Ascending aorta (tissue), 2 donors: ENCODE data around the gene FKRP. TPM values are rescaled to one million over a fixed set of nuclear protein-coding genes. Genes with fewer than 3 reads are reported as not detected.
"Not testable (repeated sequence)": the region's sequence is repeated elsewhere in the genome, so short reads cannot be mapped to it uniquely, and the experiment has no call there.

Source experiments
- DNase-seq, 2 donors: peaks; one replicate each; pipeline ENCODE4 v3.0.0-alpha.2; 2019; ENCODE audit warnings: low spot score in 2 of 2
- H3K27ac ChIP-seq, 2 donors: fragments of 200-600 bp; sonication (generic); one replicate each; pipeline ENCODE4 v1.5.1; 2016 to 2017; ENCODE audit warnings: mild to moderate bottlenecking in 1 of 2
- H3K27me3 ChIP-seq: fragments of 200-600 bp; sonication (generic); one replicate; pipeline ENCODE4 v1.5.1; 2017
- H3K36me3 ChIP-seq, 2 donors: fragments of 200-600 bp; sonication (generic); one replicate each; pipeline ENCODE4 v1.5.1; 2016
- H3K4me1 ChIP-seq, 2 donors: fragments of 200-600 bp; sonication (generic); one replicate each; pipeline ENCODE4 v1.5.1; 2016 to 2017; ENCODE audit warnings: mild to moderate bottlenecking in 1 of 2
- H3K4me3 ChIP-seq, 2 donors: fragments of 200-600 bp; sonication (generic); one replicate each; pipeline ENCODE4 v1.5.1; 2016 to 2017; ENCODE audit warnings: mild to moderate bottlenecking in 1 of 2
- H3K9me3 ChIP-seq, 2 donors: fragments of 200-600 bp; sonication (generic); one replicate each; pipeline ENCODE4 v1.5.1; 2016
- intact Hi-C: fragments of 100-400 bp; cut with DNase I; formaldehyde crosslinking; loops from one replicate; pipeline ENCODE4 v1.15.1; 2023
- total RNA-seq: library from RNA; depleted of rRNA; stranded (reverse); fragments of >200 nt; gene quantifications from one replicate; pipeline ENCODE4 v1.1.0, GENCODE V29; 2016
- TF ChIP-seq, protein P1 (sequence below), 3 experiments: fragments of 200-600 bp in 2 of 3; fragments of 450-650 bp in 1 of 3; sonication (generic) in 2 of 3; IDR thresholded peaks; one replicate each; pipeline ENCODE4 v1.5.1; 2016 to 2019; ENCODE audit warnings: antibody characterized with exemption in 3 of 3, mild to moderate bottlenecking in 1 of 3, moderate library complexity in 1 of 3

The FKRP gene
- total RNA-seq, 1 donor from 2014 or later, result 11.8 TPM

DNA sequence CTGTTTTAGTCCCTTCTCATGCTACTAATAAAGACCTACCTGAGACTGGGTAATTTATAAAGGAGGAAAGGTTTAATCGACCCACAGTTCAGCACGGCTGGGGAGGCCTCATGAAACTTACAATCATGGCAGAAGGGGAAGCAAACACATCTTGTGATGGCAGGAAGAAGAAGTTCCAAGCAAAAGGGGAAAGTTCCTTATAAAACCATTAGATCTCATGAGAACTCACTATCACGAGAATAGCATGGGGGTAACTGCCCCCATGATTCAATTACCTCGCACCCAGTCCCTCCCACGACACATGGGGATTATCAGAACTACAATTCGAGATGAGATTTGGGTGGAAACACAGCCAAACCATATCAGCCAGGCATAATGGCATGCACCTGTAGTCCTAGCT, 13.3 kb downstream of the FKRP start:
- no peak for DNase-seq
- Histone ChIP-seq H3K27ac (no peak overlapping the region), H3K4me3 (no peak overlapping the region), H3K9me3 (no peaks in the 10 kb centered on the region), H3K36me3 (peaks cover 7 to 9% of the 10 kb centered on the region in 2 donors), H3K27me3 (no peaks in the 10 kb centered on the region), H3K4me1 (no peaks in the 10 kb centered on the region)
- TF ChIP-seq, protein P1, sequence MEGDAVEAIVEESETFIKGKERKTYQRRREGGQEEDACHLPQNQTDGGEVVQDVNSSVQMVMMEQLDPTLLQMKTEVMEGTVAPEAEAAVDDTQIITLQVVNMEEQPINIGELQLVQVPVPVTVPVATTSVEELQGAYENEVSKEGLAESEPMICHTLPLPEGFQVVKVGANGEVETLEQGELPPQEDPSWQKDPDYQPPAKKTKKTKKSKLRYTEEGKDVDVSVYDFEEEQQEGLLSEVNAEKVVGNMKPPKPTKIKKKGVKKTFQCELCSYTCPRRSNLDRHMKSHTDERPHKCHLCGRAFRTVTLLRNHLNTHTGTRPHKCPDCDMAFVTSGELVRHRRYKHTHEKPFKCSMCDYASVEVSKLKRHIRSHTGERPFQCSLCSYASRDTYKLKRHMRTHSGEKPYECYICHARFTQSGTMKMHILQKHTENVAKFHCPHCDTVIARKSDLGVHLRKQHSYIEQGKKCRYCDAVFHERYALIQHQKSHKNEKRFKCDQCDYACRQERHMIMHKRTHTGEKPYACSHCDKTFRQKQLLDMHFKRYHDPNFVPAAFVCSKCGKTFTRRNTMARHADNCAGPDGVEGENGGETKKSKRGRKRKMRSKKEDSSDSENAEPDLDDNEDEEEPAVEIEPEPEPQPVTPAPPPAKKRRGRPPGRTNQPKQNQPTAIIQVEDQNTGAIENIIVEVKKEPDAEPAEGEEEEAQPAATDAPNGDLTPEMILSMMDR (IDR thresholded peaks at IDR 0.05), result no peak
- intact Hi-C loops, result loop anchor here (5.0 kb wide), 1 partner anchor 233 kb away; no protein-coding TSS in a partner anchor

DNA sequence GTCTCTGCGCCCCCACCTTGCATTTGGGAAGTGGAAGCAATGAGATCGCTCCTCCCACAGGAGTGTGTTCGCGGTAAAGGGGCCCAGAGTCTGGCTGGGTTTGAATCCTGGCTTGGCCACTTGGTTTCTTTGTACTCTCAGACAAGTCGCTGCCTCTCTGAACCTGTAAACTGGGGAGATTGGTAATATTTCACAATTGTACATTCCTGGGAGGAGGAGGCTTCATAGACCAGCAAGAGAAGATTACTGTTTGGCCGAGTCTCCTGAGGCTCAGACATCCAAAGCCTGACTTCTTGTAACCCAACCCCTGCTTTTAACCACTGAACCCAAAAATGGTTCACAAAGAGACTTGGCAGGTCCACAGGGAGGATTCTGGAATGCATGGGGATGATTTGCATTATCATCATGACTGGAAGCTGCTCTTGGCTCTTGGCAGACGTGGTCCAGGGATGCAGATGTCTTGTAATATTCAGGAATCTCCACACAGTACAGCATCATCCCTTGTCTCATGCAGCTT, 14.0 kb downstream of the FKRP start:
- TF ChIP-seq, protein P1 (IDR thresholded peaks at IDR 0.05), result no peak
- Histone ChIP-seq H3K9me3 (no peaks in the 10 kb centered on the region), H3K4me1 (no peaks in the 10 kb centered on the region), H3K36me3 (peaks cover 7 to 9% of the 10 kb centered on the region in 2 donors), H3K27ac (no peak overlapping the region), H3K4me3 (no peak overlapping the region), H3K27me3 (no peaks in the 10 kb centered on the region)
- peak in 1 of 2 donors; percentile 73 for DNase-seq
- intact Hi-C loops, result loop anchor here (5.0 kb wide), 1 partner anchor 232 kb away; no protein-coding TSS in a partner anchor

- intact Hi-C loops, result no loop called here
- TF ChIP-seq, protein P1 (IDR thresholded peaks at IDR 0.05), result no peak
- DNase-seq, result no peak
- H3K9me3 ChIP-seq, result no peaks in the 10 kb centered on the region
- no peaks in the 10 kb centered on the region for H3K27me3 ChIP-seq
- H3K4me1 ChIP-seq, result no peaks in the 10 kb centered on the region
- H3K4me3 ChIP-seq, result no peak overlapping the region
- no peak overlapping the region for H3K27ac ChIP-seq
- H3K36me3 ChIP-seq, result peaks cover 7 to 9% of the 10 kb centered on the region in 2 donors
These were observed 14.5 kb downstream of the FKRP start for GRCh38 chr19:46760363-46760762.

- H3K9me3 ChIP-seq, H3K36me3 ChIP-seq, H3K4me1 ChIP-seq, H3K4me3 ChIP-seq, DNase-seq, H3K27me3 ChIP-seq, H3K27ac ChIP-seq, intact Hi-C loops: not testable (repeated sequence)
These were observed 15.0 kb downstream of the FKRP start for GRCh38 chr19:46760897-46761296.

DNA sequence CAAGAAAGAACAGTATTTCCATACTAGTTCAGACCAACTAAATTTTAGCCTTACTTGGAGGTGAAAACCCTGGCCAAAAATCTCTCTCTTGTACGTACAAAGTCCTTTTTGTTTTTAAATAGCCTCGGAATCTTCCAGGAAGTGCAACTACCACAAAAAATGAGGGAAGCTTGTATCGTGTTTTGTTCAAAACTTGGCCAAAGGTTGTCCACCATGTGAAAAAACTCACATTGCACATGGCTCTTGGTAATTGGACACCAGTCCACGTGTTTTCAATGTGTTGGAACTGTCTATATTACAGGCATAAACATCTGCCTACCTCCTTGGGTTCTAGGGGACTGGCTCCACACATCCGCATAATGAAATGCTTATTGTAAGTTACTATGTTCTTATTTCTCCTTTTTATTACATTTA, 15.6 kb downstream of the FKRP start:
- DNase-seq, result no peak
- no peak overlapping the region for H3K27ac ChIP-seq

DNA sequence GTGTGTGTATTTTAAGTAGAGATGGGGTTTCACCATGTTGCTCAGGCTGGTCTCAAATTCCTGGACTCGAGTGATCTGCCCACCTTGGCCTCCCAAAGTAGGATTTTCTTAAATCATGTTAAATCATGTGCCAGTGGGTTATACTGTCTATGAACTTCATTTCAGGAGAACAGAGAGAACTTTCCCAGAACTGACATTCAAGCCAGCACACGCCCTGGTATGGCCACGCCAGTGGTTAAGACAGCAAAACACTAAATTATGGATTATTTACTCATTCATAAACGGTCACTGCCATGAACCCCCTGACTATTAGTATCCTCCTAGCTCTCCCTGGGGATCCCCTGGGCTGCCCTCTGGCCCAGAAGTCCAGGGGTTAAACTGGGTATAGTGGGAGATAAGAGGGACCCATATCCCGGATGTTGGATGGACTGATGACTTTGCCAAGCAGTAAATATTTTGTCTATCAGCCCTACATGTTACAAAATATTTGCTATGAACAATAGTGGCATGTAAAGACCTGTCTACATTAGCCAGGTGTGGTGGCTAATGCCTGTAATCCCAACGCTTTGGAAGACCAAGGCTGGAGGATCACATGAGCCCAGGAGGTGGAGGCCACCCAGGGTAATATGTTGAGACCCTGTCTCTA, 16.5 kb downstream of the FKRP start:
- TF ChIP-seq, protein P1 (IDR thresholded peaks at IDR 0.05), result no peak
- Histone ChIP-seq H3K9me3 (no peaks in the 10 kb centered on the region), H3K36me3 (no peaks in the 10 kb centered on the region), H3K4me3 (no peak overlapping the region), H3K27me3 (no peaks in the 10 kb centered on the region), H3K4me1 (no peaks in the 10 kb centered on the region), H3K27ac (no peak overlapping the region)
- intact Hi-C loops, result no loop called here
- no peak for DNase-seq

More for the DNA sequence above, 15.6 kb downstream of the FKRP start:
- Histone ChIP-seq H3K9me3 (no peaks in the 10 kb centered on the region), H3K4me1 (no peaks in the 10 kb centered on the region), H3K36me3 (peaks cover 2 to 6% of the 10 kb centered on the region in 2 donors), H3K27me3 (no peaks in the 10 kb centered on the region), H3K4me3 (no peak overlapping the region)
- TF ChIP-seq, protein P1 (IDR thresholded peaks at IDR 0.05), result no peak
- intact Hi-C loops, result no loop called here
